Stomach (tissue), 9 donors: ENCODE measurements around the gene PRKN. TPM values are rescaled to one million over a fixed set of nuclear protein-coding genes. Genes with fewer than 3 reads are reported as not detected.

Experiments used
- DNase-seq, 2 donors: peaks; one replicate each; pipeline versions ENCODE4 v3.0.0 to v3.0.0-alpha.2; 2013 to 2019
- H3K27ac ChIP-seq, 5 donors: fragments of 200-600 bp in 4 of 5; sonication (generic) in 4 of 5; one replicate each; pipeline ENCODE4 v1.5.1; 2013 to 2019; ENCODE audit warnings: mild to moderate bottlenecking in 1 of 5, moderate library complexity in 1 of 5
- H3K27me3 ChIP-seq, 3 donors: fragments of 200-600 bp; sonication (generic); one replicate each; pipeline ENCODE4 v1.5.1; 2017 to 2019; ENCODE audit warnings: mixed run types in 1 of 3
- H3K36me3 ChIP-seq, 4 donors: fragments of 200-600 bp; sonication (generic); 1 replicate in 3 of 4; 2 replicates in 1 of 4; pipeline ENCODE4 v1.5.1; 2016 to 2019
- H3K4me1 ChIP-seq, 4 donors: fragments of 200-600 bp; sonication (generic); one replicate each; pipeline ENCODE4 v1.5.1; 2016 to 2019
- H3K4me3 ChIP-seq, 4 donors: fragments of 200-600 bp; sonication (generic) in 3 of 4; one replicate each; pipeline ENCODE4 v1.5.1; 2016 to 2019; ENCODE audit warnings: mild to moderate bottlenecking in 1 of 4
- H3K9me3 ChIP-seq, 4 donors: fragments of 200-600 bp; sonication (generic); one replicate each; pipeline ENCODE4 v1.5.1; 2016 to 2019
- CTCF ChIP-seq, 7 experiments: fragments of 450-650 bp in 4 of 7; fragments of 200-600 bp in 3 of 7; sonication (generic) in 3 of 7; IDR thresholded peaks; one replicate each; pipeline ENCODE4 v1.5.1; 2016 to 2019; ENCODE audit warnings: antibody characterized with exemption in 7 of 7, control low read depth in 2 of 7, mild to moderate bottlenecking in 1 of 7
- EP300 ChIP-seq: sonication (generic); formaldehyde crosslinking; IDR thresholded peaks from one replicate; pipeline ENCODE4 v1.6.1; 2017; ENCODE audit warnings: antibody characterized with exemption
- POLR2A ChIP-seq, 4 donors: fragments of 450-650 bp; IDR thresholded peaks; one replicate each; pipeline ENCODE4 v1.6.1; 2016; ENCODE audit warnings: antibody characterized with exemption in 4 of 4, control low read depth in 2 of 4, mild to moderate bottlenecking in 1 of 4, moderate library complexity in 1 of 4
- POLR2AphosphoS5 ChIP-seq, 3 donors: sonication (generic); formaldehyde crosslinking; IDR thresholded peaks; one replicate each; pipeline ENCODE4 v1.6.1; 2016; ENCODE audit warnings: antibody characterized with exemption in 3 of 3
- WGBS, 5 donors: extraction: QIAGEN DNeasy Blood & Tissue Kit in 3 of 5; methylation state at CpG; one replicate each; pipeline versions ENCODE4 v1.1.5 to v1.1.7; 2013 to 2018; 5-methylcytosine and 5-hydroxymethylcytosine counted together
- intact Hi-C: fragments of 100-400 bp; cut with DNase I; formaldehyde crosslinking; loops from one replicate; pipeline ENCODE4 v1.15.1; 2023; ENCODE audit warnings: low total_unique reads
- polyA plus RNA-seq, 3 donors: library from polyadenylated mRNA; stranded (reverse); fragments of 200-250 nt; gene quantifications; one replicate each; pipeline ENCODE4 v1.2.3, GENCODE V29; 2013
- total RNA-seq, 5 donors: library from RNA; depleted of rRNA; stranded (reverse); fragments of >200 nt; gene quantifications; one replicate each; pipeline versions ENCODE4 v1.1.0 to v1.2.3, GENCODE V29; 2014 to 2016
- donor health status: healthy with polysubstance abuse.
- donor health status: Bipolar disorder and iron deficiency.
- donor health status: healthy.

The PRKN gene
- total and polyA plus RNA-seq, 8 donors = 0.68 to 19.8 (median 9.5) TPM

GRCh38 chr6:162467679-162468078, 259.9 kb downstream of the PRKN start:
- WGBS, 5 donors = 88 to 95% (median 93%) methylated on average over 9 of the region's 9 CpGs
- no peaks in the 10 kb centered on the region for H3K27me3 ChIP-seq
- intact Hi-C loops = no loop called here
- H3K4me1 ChIP-seq = no peaks in the 10 kb centered on the region
- no peaks in the 10 kb centered on the region for H3K36me3 ChIP-seq
- no peak for DNase-seq
- no peak overlapping the region for H3K27ac ChIP-seq
- H3K4me3 ChIP-seq = no peak overlapping the region
- H3K9me3 ChIP-seq = no peaks in the 10 kb centered on the region
- TF ChIP-seq EP300 (no peak), POLR2AphosphoS5 (IDR thresholded peaks at IDR 0.05) (no peak), POLR2A (IDR thresholded peaks at IDR 0.05) (no peak), CTCF (IDR thresholded peaks at IDR 0.05) (no peak)

- Histone ChIP-seq H3K9me3 (no peaks in the 10 kb centered on the region), H3K27me3 (no peaks in the 10 kb centered on the region), H3K4me3 (no peak overlapping the region), H3K27ac (no peak overlapping the region), H3K4me1 (no peaks in the 10 kb centered on the region), H3K36me3 (no peaks in the 10 kb centered on the region)
- TF ChIP-seq POLR2AphosphoS5 (IDR thresholded peaks at IDR 0.05) = no peak
- no peak for TF ChIP-seq CTCF (IDR thresholded peaks at IDR 0.05)
- TF ChIP-seq EP300 = no peak
- no peak for TF ChIP-seq POLR2A (IDR thresholded peaks at IDR 0.05)
- WGBS, 5 donors = 49 to 63% (median 55%) methylated on average over 1 of the region's 1 CpG
- intact Hi-C loops = no loop called here
- no peak for DNase-seq
Measured at GRCh38 chr6:162463576-162463975, 264.0 kb downstream of the PRKN start.

GRCh38 chr6:162459985-162460384, 267.6 kb downstream of the PRKN start:
- intact Hi-C loops = no loop called here
- TF ChIP-seq EP300 (no peak), POLR2AphosphoS5 (IDR thresholded peaks at IDR 0.05) (no peak), POLR2A (IDR thresholded peaks at IDR 0.05) (no peak), CTCF (IDR thresholded peaks at IDR 0.05) (no peak)
- no peaks in the 10 kb centered on the region for H3K36me3 ChIP-seq
- no peaks in the 10 kb centered on the region for H3K27me3 ChIP-seq
- no peak overlapping the region for H3K4me3 ChIP-seq
- H3K27ac ChIP-seq = no peak overlapping the region
- no peak for DNase-seq
- no peaks in the 10 kb centered on the region for H3K9me3 ChIP-seq
- no peaks in the 10 kb centered on the region for H3K4me1 ChIP-seq

GRCh38 chr6:162450358-162450757, 277.2 kb downstream of the PRKN start:
- 51 to 77% (median 65%) methylated on average over 9 of the region's 9 CpGs for WGBS, 5 donors
- H3K4me1 ChIP-seq = no peaks in the 10 kb centered on the region
- no peak for TF ChIP-seq EP300
- no peak for TF ChIP-seq CTCF (IDR thresholded peaks at IDR 0.05)
- TF ChIP-seq POLR2A (IDR thresholded peaks at IDR 0.05) = no peak
- TF ChIP-seq POLR2AphosphoS5 (IDR thresholded peaks at IDR 0.05) = no peak
- H3K4me3 ChIP-seq = no peak overlapping the region
- intact Hi-C loops = no loop called here
- H3K27me3 ChIP-seq = no peaks in the 10 kb centered on the region
- no peak overlapping the region for H3K27ac ChIP-seq
- DNase-seq = no peak
- no peaks in the 10 kb centered on the region for H3K9me3 ChIP-seq
- H3K36me3 ChIP-seq = no peaks in the 10 kb centered on the region

- Histone ChIP-seq H3K9me3 (no peaks in the 10 kb centered on the region), H3K4me1 (no peaks in the 10 kb centered on the region), H3K27me3 (no peaks in the 10 kb centered on the region), H3K36me3 (no peaks in the 10 kb centered on the region), H3K27ac (no peak overlapping the region), H3K4me3 (no peak overlapping the region)
- intact Hi-C loops = no loop called here
- WGBS, 5 donors = 90 to 98% (median 96%) methylated on average over 3 of the region's 3 CpGs
- no peak for DNase-seq
- TF ChIP-seq EP300 = no peak
- TF ChIP-seq POLR2AphosphoS5 (IDR thresholded peaks at IDR 0.05) = no peak
- no peak for TF ChIP-seq CTCF (IDR thresholded peaks at IDR 0.05)
- TF ChIP-seq POLR2A (IDR thresholded peaks at IDR 0.05) = no peak
Measured at GRCh38 chr6:162448294-162448693, 279.3 kb downstream of the PRKN start.
